Calu3 (cell line): Measurements from ENCODE around the gene PEX1. TPM values are rescaled to one million over a fixed set of nuclear protein-coding genes. Genes with fewer than 3 reads are reported as not detected.

ENCODE experiments used
- BruUV-seq: library from RNA; stranded (reverse); fragments of 400-500 nt; replicated peaks from 2 replicates; lab custom pipeline; 2021; lab: Mats Ljungman, UMichigan
- CTCF ChIA-PET: fragments of 300-600 bp; sonication (Branson Sonifier 250); formaldehyde crosslinking; loops from one replicate; lab custom pipeline; 2022; ENCODE audit warnings: antibody characterized with exemption; lab: Charles Lee
- DNase-seq: peaks from one replicate; pipeline ENCODE4 v3.0.0; 2022
- H3K27ac Mint-ChIP-seq: one replicate; pipeline ENCODE4 v1.8.0; 2022; ENCODE audit warnings: mixed read lengths; ENCODE audit not compliant: unreplicated experiment
- H3K27me3 Mint-ChIP-seq: one replicate; pipeline ENCODE4 v1.8.0; 2022; ENCODE audit warnings: mixed read lengths; ENCODE audit not compliant: unreplicated experiment
- H3K36me3 Mint-ChIP-seq: one replicate; pipeline ENCODE4 v1.8.0; 2022; ENCODE audit warnings: mild to moderate bottlenecking, moderate library complexity, mixed read lengths; ENCODE audit not compliant: insufficient read depth, unreplicated experiment
- H3K4me1 Mint-ChIP-seq: one replicate; pipeline ENCODE4 v1.8.0; 2022; ENCODE audit warnings: mild to moderate bottlenecking, low read depth, mixed read lengths; ENCODE audit not compliant: unreplicated experiment
- H3K4me3 Mint-ChIP-seq: one replicate; pipeline ENCODE4 v1.8.0; 2022; ENCODE audit warnings: mild to moderate bottlenecking, low read depth, moderate library complexity, mixed read lengths; ENCODE audit not compliant: unreplicated experiment
- H3K9me3 Mint-ChIP-seq: one replicate; pipeline ENCODE4 v1.8.0; 2022; ENCODE audit warnings: low read depth, mixed read lengths; ENCODE audit not compliant: unreplicated experiment
- intact Hi-C: fragments of 100-400 bp; cut with micrococcal nuclease; formaldehyde crosslinking; loops from one replicate; pipeline ENCODE4 v1.10.0; 2022; ENCODE audit not compliant: unreplicated experiment
- total RNA-seq: library from RNA; stranded (reverse); gene quantifications from 2 replicates; pipeline ENCODE4 v1.2.3, GENCODE V29; 2022
- TF ChIP-seq, protein P1 (sequence below): fragments of 200-600 bp; IDR thresholded peaks from one replicate; pipeline ENCODE4 v1.8.0; 2022; ENCODE audit warnings: antibody characterized with exemption; ENCODE audit not compliant: unreplicated experiment

PEX1 gene
- total RNA-seq, 1 experiment from 2014 or later: 10.1 TPM

DNA sequence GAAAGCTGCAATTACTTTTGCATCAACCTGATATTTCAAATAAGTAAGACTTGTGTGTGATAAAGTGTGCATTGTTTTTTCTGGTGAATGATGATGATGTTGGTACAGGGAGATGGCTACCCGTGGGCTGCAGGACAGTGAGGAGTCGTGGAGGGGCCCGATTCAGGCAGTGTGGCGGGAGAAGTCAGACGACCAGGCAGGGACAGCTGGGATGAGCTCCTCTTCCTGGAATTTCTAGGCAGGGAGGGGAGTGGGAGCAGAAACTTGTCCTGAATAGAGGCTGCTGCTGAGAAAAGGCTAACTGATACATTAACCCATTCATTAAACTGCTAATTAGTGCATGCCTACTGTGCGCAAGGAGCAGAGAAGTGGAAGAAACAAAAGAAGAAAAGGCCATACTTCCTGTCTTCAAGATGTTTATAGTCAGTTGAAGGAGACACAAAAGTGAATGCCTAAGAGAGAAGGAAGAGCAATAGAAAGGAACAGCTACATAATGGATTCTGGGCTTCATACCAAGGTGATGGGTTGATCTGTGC lies 90.3 kb downstream of the PEX1 start:
- no peaks in the 10 kb centered on the region for H3K9me3 Mint-ChIP-seq
- no TSS peak for BruUV-seq
- no peaks in the 10 kb centered on the region for H3K4me1 Mint-ChIP-seq
- TF ChIP-seq, protein P1, sequence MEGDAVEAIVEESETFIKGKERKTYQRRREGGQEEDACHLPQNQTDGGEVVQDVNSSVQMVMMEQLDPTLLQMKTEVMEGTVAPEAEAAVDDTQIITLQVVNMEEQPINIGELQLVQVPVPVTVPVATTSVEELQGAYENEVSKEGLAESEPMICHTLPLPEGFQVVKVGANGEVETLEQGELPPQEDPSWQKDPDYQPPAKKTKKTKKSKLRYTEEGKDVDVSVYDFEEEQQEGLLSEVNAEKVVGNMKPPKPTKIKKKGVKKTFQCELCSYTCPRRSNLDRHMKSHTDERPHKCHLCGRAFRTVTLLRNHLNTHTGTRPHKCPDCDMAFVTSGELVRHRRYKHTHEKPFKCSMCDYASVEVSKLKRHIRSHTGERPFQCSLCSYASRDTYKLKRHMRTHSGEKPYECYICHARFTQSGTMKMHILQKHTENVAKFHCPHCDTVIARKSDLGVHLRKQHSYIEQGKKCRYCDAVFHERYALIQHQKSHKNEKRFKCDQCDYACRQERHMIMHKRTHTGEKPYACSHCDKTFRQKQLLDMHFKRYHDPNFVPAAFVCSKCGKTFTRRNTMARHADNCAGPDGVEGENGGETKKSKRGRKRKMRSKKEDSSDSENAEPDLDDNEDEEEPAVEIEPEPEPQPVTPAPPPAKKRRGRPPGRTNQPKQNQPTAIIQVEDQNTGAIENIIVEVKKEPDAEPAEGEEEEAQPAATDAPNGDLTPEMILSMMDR: no peak
- CTCF ChIA-PET: no interaction called here
- intact Hi-C loops: no loop called here
- H3K36me3 Mint-ChIP-seq: no peaks in the 10 kb centered on the region
- DNase-seq: no peak
- H3K27ac Mint-ChIP-seq: no peak overlapping the region
- H3K4me3 Mint-ChIP-seq: no peak overlapping the region
- H3K27me3 Mint-ChIP-seq: peaks cover 16% of the 10 kb centered on the region

Other genes with a start within 250 kb of the PEX1 start
- gene GATAD1, start 81.0 kb downstream of the PEX1 start, total RNA-seq: 22.5 and 26.0 TPM in 2 replicates
- gene ERVW-1, start 50.6 kb downstream of the PEX1 start, total RNA-seq: not detected in 2 replicates
- gene RBM48, start 275 bp upstream of the PEX1 start, total RNA-seq: 8.2 and 10.9 TPM in 2 replicates
- 26.4 and 30.0 TPM in 2 replicates for gene FAM133B, start 61.9 kb upstream of the PEX1 start, total RNA-seq